Astrocyte of the cerebellum (primary cell): ENCODE results near the gene RFT1.

Experiments
- DNase-seq: peaks from one replicate; pipeline ENCODE4 v3.0.0-alpha.2; 2011; ENCODE audit warnings: low read depth
- H3K4me3 ChIP-seq: 2 replicates; pipeline ENCODE4 v1.5.1; 2011; ENCODE audit warnings: mild to moderate bottlenecking, low read depth, low read length, moderate library complexity
- in situ Hi-C: cut with HindIII; loops from 2 replicates; pipeline ENCODE4 v1.10.0; 2017; ENCODE audit warnings: low sequenced_read_pairs
- TF ChIP-seq, protein P1 (sequence below): IDR thresholded peaks from 2 replicates; pipeline ENCODE4 v1.5.1; 2012; ENCODE audit warnings: low read length, low read depth, moderate library complexity, mild to moderate bottlenecking; ENCODE audit errors: missing control alignments

RFT1 gene

DNA sequence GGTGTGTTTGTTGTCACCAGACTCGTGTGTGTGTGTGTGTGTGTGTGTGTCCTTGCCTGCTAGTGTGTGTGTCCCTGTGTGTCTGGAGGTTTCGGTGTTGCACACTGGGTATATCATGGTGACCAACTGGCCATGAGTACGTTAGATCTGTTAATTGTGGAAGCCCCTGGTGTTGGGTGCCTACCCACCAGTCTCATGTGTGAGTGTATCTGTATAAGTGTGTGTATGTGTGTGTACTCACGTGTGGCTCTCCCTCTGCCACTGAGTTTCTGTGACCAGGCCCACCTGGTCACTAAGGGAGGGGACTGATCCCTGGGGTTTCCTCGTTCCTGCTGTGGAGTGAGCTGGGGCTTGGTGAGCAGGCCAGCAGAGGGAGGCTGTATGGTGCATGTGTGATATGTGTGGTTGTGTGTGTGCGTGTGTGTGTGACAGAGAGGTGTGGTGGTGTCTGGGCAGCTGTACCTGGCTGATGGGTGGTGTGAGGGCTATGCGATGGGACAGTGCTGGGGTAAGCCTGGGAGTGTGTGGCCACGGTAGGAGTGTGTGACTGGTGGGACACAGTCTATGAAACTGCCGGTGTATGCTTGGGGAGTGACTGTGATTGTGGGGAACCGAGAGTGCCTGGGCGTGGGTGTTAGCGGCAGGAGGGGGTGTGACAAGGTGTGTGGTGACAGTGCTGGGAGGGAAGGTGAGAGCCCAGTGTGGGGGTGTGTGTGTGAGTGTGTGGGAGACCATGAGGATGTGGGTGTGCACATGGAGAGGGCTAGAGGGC, 32.6 kb upstream of the RFT1 start:
- no peak for DNase-seq
- TF ChIP-seq, protein P1, sequence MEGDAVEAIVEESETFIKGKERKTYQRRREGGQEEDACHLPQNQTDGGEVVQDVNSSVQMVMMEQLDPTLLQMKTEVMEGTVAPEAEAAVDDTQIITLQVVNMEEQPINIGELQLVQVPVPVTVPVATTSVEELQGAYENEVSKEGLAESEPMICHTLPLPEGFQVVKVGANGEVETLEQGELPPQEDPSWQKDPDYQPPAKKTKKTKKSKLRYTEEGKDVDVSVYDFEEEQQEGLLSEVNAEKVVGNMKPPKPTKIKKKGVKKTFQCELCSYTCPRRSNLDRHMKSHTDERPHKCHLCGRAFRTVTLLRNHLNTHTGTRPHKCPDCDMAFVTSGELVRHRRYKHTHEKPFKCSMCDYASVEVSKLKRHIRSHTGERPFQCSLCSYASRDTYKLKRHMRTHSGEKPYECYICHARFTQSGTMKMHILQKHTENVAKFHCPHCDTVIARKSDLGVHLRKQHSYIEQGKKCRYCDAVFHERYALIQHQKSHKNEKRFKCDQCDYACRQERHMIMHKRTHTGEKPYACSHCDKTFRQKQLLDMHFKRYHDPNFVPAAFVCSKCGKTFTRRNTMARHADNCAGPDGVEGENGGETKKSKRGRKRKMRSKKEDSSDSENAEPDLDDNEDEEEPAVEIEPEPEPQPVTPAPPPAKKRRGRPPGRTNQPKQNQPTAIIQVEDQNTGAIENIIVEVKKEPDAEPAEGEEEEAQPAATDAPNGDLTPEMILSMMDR, result no peak
- H3K4me3 ChIP-seq, result peak overlapping the region; percentile 81
- in situ Hi-C loops, result no loop called here

GRCh38 chr3:53161820-53162671, 31.8 kb upstream of the RFT1 start:
- DNase-seq, result no peak
- TF ChIP-seq, protein P1, result no peak
- in situ Hi-C loops, result no loop called here
- H3K4me3 ChIP-seq, result peak overlapping the region; percentile 81

DNA sequence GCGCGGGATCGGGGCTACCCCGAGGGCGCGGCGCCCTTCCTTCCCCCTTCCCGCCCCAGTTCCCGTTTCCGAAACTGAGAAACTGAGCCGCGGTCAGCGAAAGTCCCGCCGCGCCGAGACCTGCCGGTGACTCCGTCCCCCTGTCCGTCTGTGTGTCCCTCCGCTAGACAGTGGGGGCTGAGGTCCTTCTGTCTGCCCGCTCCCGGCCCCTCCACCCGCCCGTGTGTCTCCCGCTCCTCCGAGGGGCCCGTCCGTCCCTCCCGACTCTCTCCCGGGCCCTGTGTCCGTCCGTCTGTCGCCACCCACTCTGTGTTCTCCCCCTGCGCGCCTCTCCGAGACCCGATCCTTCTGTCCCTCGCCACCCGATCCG, 31.2 kb upstream of the RFT1 start:
- no peak for DNase-seq
- in situ Hi-C loops, result no loop called here
- H3K4me3 ChIP-seq, result peak overlapping the region; percentile 81

DNA sequence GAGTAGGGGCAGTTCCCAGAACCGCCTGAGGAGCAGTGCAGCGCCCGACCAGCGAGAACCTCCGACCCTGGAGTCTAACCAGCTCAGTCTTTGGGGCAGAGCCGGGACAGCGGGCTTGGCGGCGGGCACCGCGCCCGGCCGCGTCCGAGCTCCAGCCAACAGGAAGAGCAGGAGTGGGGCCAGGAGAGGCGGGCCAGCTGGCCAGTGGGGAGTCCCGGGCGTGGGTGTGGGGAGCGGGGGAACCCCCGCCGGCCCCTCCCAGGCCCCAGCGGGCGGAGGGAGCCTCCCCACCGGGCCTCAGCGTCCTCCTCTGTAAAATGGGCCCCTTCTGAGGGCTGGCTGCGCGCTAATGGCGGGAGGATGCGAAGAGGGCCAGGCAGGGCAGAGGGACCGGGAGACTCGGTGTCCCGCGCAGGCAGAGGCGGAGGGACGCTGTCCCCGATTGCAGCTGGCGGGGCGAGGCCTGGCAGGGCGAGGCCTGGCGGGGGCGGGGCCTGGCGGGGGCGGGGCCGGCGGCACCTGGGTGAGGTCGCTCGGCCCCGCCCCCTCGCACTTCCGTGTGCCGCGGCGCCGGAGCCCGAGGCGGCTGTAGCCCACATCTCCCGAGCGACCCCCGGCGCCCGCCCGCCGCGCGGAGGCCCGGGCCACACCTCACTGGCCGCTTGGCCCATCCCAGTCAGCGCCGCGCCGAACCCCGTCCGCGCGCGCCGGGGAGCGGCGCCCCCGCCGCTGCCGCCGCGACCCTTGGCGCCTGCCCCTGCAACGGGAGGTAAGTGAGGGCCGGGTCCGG, 30.6 kb upstream of the RFT1 start, which contains the start of gene PRKCD:
PRKCD (plus strand) TSS at position 550 of the 790 bp plus-strand sequence. CDS start 17,214 bp downstream, outside the sequence.
- peak within 1 kb of the TSS; percentile 81 for H3K4me3 ChIP-seq
- DNase-seq, result peak; percentile 57
- TF ChIP-seq, protein P1, result peak; percentile 33
- in situ Hi-C loops, result no loop called here

More for the DNA sequence above, 31.2 kb upstream of the RFT1 start:
- TF ChIP-seq, protein P1, result no peak

DNA sequence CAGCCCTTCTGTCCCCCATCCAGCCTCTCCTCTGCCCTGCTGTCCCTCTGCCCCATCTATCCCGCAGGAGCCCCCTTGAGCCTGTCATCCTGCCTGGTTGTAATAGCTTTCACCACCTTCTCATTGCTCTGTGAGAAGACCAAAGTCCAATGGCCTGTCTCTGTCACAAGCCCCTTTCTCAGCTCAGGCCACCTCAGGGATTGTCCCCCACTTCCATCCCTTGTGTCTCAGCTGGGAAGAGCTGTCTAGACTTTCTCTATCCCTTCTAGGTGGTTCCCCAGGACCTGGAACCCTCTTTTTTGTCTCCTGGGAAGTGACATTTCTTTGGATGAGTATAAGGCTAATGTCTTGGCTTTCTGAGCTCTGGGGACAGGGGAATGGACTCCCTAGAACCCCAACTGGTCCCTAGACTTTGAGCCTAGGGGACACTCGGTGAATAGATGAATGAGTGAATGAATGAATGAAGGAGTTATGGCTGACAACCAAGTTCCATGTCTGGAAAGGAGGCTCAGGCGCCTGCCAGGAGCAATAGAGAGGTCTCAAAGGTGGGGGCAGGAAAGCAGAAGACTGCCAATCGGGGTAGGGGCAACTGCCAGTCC, 29.9 kb upstream of the RFT1 start:
- H3K4me3 ChIP-seq, result peak overlapping the region; percentile 81
- no peak for DNase-seq
- in situ Hi-C loops, result no loop called here
- TF ChIP-seq, protein P1, result no peak
